CD4-positive, alpha-beta T cell (primary cell): ENCODE measurements around the gene NEK1. TPM values are rescaled to one million over a fixed set of nuclear protein-coding genes. Genes with fewer than 3 reads are reported as not detected.

Experiments used
- ATAC-seq: fragments of 200-7000 bp; cut with Tn5 transposase; one replicate; pipeline ENCODE4 v1.10.0; 2022; ENCODE audit warnings: mild to moderate bottlenecking; ENCODE audit not compliant: poor library complexity
- CTCF ChIA-PET: fragments of 350-600 bp; sonication (Branson Sonifier 250); formaldehyde crosslinking; loops from one replicate; lab custom pipeline; 2021; ENCODE audit warnings: antibody characterized with exemption, inconsistent platforms; lab: Charles Lee
- POLR2A ChIA-PET: fragments of 350-600 bp; sonication (Branson Sonifier 250); formaldehyde crosslinking; loops from one replicate; lab custom pipeline; 2021; ENCODE audit warnings: antibody characterized with exemption, inconsistent platforms; lab: Charles Lee
- DNase-seq, 14 experiments: peaks; one replicate each; pipeline ENCODE4 v3.0.0-alpha.2; 2013 to 2020; ENCODE audit warnings: mixed read lengths in 2 of 14
- H3K27ac ChIP-seq, 2 donors: one replicate each; pipeline versions ENCODE4 v1.5.1 to v1.7.0; 2013; ENCODE audit warnings: low read length in 2 of 2, low read depth in 1 of 2, mild to moderate bottlenecking in 1 of 2
- H3K27me3 ChIP-seq, 2 experiments: 1 replicate in 1 of 2; 2 replicates in 1 of 2; pipeline versions ENCODE4 v1.6.1 to v1.7.0; 2013; ENCODE audit warnings: low read length in 2 of 2, control low read depth in 1 of 2, mild to moderate bottlenecking in 1 of 2, moderate library complexity in 1 of 2; ENCODE audit not compliant: insufficient read depth in 2 of 2, control insufficient read depth in 1 of 2
- H3K36me3 ChIP-seq: one replicate; pipeline ENCODE4 v1.6.1; 2013; ENCODE audit warnings: low read length, control low read depth; ENCODE audit not compliant: insufficient read depth
- H3K4me1 ChIP-seq: one replicate; pipeline ENCODE4 v1.6.1; 2013; ENCODE audit warnings: low read length, control low read depth; ENCODE audit not compliant: insufficient read depth
- H3K4me3 ChIP-seq: one replicate; pipeline ENCODE4 v1.5.1; 2013; ENCODE audit warnings: mild to moderate bottlenecking, low read length, moderate library complexity
- H3K9me3 ChIP-seq, 2 experiments: 1 replicate in 1 of 2; 2 replicates in 1 of 2; pipeline versions ENCODE4 v1.6.1 to v1.7.0; 2013; ENCODE audit warnings: low read length in 2 of 2, mild to moderate bottlenecking in 2 of 2, control low read depth in 1 of 2, moderate library complexity in 1 of 2; ENCODE audit not compliant: control insufficient read depth in 1 of 2, insufficient read depth in 1 of 2
- H3K27ac Mint-ChIP-seq: one replicate; pipeline ENCODE4 v1.8.0; 2020; ENCODE audit warnings: mixed read lengths
- H3K27me3 Mint-ChIP-seq: one replicate; pipeline ENCODE4 v1.8.0; 2021; ENCODE audit warnings: mixed read lengths
- H3K36me3 Mint-ChIP-seq: one replicate; pipeline ENCODE4 v1.8.0; 2021; ENCODE audit warnings: low read depth, mixed read lengths
- H3K4me1 Mint-ChIP-seq: one replicate; pipeline ENCODE4 v1.8.0; 2021; ENCODE audit warnings: low read depth, mixed read lengths
- H3K4me3 Mint-ChIP-seq: one replicate; pipeline ENCODE4 v1.8.0; 2020; ENCODE audit warnings: mild to moderate bottlenecking, mixed read lengths
- H3K9me3 Mint-ChIP-seq: one replicate; pipeline ENCODE4 v1.8.0; 2020; ENCODE audit warnings: mixed read lengths
- intact Hi-C, 2 experiments: fragments of 100-400 bp; cut with DNase I in 1 of 2; cut with micrococcal nuclease in 1 of 2; formaldehyde crosslinking; loops; one replicate each; pipeline versions ENCODE4 v1.15.1 to v1.9.0; 2023 to 2025; cut with DNase I, micrococcal nuclease
- total RNA-seq, 174 experiments: library from RNA in 2 of 174; stranded (reverse) in 2 of 174; gene quantifications; one replicate each; pipeline ENCODE4 v1.2.3 and lab custom pipeline; 2021 to 2026
- TF ChIP-seq, protein P1 (sequence below): fragments of 200-600 bp; IDR thresholded peaks from one replicate; pipeline ENCODE4 v1.8.0; 2022; ENCODE audit warnings: antibody characterized with exemption, mild to moderate bottlenecking

Gene NEK1
- total RNA-seq, 2 experiments from 2014 or later, result 9.5 to 10.2 TPM

GRCh38 chr4:169367826-169368225, 244.6 kb downstream of the NEK1 start:
- no peaks in the 10 kb centered on the region for H3K36me3 ChIP-seq
- intact Hi-C loops, result no loop called here
- H3K4me1 ChIP-seq, result no peaks in the 10 kb centered on the region
- H3K4me3 ChIP-seq, result no peak overlapping the region
- no peak for ATAC-seq
- Mint-ChIP-seq H3K4me3 (no peak overlapping the region), H3K9me3 (no peaks in the 10 kb centered on the region), H3K27me3 (no peaks in the 10 kb centered on the region), H3K36me3 (no peaks in the 10 kb centered on the region), H3K4me1 (no peaks in the 10 kb centered on the region), H3K27ac (no peak overlapping the region)
- H3K9me3 ChIP-seq, result peaks cover 0 to 7% of the 10 kb centered on the region in 2 experiments
- H3K27me3 ChIP-seq, result peaks cover 0 to 2% of the 10 kb centered on the region in 2 experiments
- TF ChIP-seq, protein P1, sequence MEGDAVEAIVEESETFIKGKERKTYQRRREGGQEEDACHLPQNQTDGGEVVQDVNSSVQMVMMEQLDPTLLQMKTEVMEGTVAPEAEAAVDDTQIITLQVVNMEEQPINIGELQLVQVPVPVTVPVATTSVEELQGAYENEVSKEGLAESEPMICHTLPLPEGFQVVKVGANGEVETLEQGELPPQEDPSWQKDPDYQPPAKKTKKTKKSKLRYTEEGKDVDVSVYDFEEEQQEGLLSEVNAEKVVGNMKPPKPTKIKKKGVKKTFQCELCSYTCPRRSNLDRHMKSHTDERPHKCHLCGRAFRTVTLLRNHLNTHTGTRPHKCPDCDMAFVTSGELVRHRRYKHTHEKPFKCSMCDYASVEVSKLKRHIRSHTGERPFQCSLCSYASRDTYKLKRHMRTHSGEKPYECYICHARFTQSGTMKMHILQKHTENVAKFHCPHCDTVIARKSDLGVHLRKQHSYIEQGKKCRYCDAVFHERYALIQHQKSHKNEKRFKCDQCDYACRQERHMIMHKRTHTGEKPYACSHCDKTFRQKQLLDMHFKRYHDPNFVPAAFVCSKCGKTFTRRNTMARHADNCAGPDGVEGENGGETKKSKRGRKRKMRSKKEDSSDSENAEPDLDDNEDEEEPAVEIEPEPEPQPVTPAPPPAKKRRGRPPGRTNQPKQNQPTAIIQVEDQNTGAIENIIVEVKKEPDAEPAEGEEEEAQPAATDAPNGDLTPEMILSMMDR, result no peak
- no peak overlapping the region for H3K27ac ChIP-seq
- POLR2A ChIA-PET, result no interaction called here
- CTCF ChIA-PET, result no interaction called here
- DNase-seq, result no peak

DNA sequence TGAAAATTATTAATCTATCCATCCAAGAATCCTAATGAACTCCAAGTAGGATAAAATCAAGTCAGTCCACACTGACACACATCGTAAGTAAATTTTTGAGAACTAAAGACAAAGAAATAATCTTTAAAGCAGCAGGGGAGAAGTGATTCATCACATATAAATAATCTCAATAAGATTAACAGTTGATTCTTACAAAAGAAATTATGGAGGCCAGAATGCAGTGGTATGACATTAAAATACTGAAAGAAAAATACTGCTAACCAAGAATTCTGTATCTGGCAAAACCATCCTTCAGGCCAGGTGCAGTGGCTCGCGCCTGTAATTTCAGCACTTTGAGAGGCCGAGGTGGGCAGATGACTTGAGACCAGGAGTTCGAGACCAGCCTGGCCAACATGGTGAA, 245.6 kb downstream of the NEK1 start:
- H3K9me3 Mint-ChIP-seq, result no peaks in the 10 kb centered on the region
- ChIA-PET CTCF (no interaction called here), POLR2A (no interaction called here)
- peaks cover 5% of the 10 kb centered on the region for H3K27me3 Mint-ChIP-seq
- H3K27me3 ChIP-seq, result peaks cover 0 to 2% of the 10 kb centered on the region in 2 experiments
- H3K27ac Mint-ChIP-seq, result no peak overlapping the region
- no peak overlapping the region for H3K4me3 ChIP-seq
- DNase-seq (no peak), ATAC-seq (no peak)
- no peaks in the 10 kb centered on the region for H3K4me1 ChIP-seq
- H3K36me3 Mint-ChIP-seq, result no peaks in the 10 kb centered on the region
- H3K9me3 ChIP-seq, result peaks cover 0 to 7% of the 10 kb centered on the region in 2 experiments
- no peak overlapping the region for H3K4me3 Mint-ChIP-seq
- no peak overlapping the region for H3K27ac ChIP-seq
- TF ChIP-seq, protein P1, result no peak
- intact Hi-C loops, result no loop called here
- H3K36me3 ChIP-seq, result no peaks in the 10 kb centered on the region
- no peaks in the 10 kb centered on the region for H3K4me1 Mint-ChIP-seq

DNA sequence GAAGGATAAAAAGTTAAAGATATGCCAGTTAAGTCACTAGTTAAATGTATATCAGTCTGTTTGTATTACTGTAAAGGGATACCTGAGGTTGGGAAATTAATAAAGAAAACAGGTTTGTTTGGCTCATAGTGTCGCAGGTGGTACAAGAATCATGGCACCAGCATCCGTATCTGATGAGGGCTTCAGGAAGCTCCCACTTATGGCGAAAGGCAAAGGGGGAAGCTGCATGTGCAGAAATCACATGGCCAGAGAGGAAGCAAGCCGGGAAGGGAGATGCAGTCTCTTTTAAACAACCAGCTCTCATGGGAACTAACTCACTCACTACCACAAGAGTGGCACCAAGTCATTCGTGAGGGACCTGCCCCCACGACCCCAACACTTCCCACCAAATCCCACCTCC, 249.8 kb downstream of the NEK1 start:
- ChIA-PET CTCF (no interaction called here), POLR2A (no interaction called here)
- Histone ChIP-seq H3K4me3 (no peak overlapping the region), H3K4me1 (no peaks in the 10 kb centered on the region), H3K27me3 (peaks cover 0 to 2% of the 10 kb centered on the region in 2 experiments), H3K36me3 (no peaks in the 10 kb centered on the region), H3K9me3 (peaks cover 0 to 7% of the 10 kb centered on the region in 2 experiments), H3K27ac (no peak overlapping the region)
- no peaks in the 10 kb centered on the region for H3K4me1 Mint-ChIP-seq
- H3K27ac Mint-ChIP-seq, result no peak overlapping the region
- peaks cover 5% of the 10 kb centered on the region for H3K27me3 Mint-ChIP-seq
- intact Hi-C loops, result no loop called here
- no peaks in the 10 kb centered on the region for H3K9me3 Mint-ChIP-seq
- H3K36me3 Mint-ChIP-seq, result no peaks in the 10 kb centered on the region
- ATAC-seq (no peak), DNase-seq (peak in 1 of 14 experiments; percentile 3)
- H3K4me3 Mint-ChIP-seq, result no peak overlapping the region
- TF ChIP-seq, protein P1, result no peak
